Uterus (tissue), 2 donors: Measurements from ENCODE around the gene DOCK4.

Experiments used
- CTCF ChIP-seq, 4 experiments: fragments of 200-600 bp in 2 of 4; fragments of 450-650 bp in 2 of 4; sonication (generic) in 2 of 4; IDR thresholded peaks; one replicate each; pipeline ENCODE4 v1.5.1; 2016 to 2019; ENCODE audit warnings: antibody characterized with exemption in 4 of 4, mild to moderate bottlenecking in 2 of 4, moderate library complexity in 1 of 4
- POLR2A ChIP-seq, 2 donors: fragments of 450-650 bp; IDR thresholded peaks; one replicate each; pipeline ENCODE4 v1.6.1; 2016; ENCODE audit warnings: antibody characterized with exemption in 2 of 2, mild to moderate bottlenecking in 1 of 2, moderate library complexity in 1 of 2

- TF ChIP-seq CTCF (IDR thresholded peaks at IDR 0.05) (no peak), POLR2A (IDR thresholded peaks at IDR 0.05) (no peak)
Measured at GRCh38 chr7:111858331-111858730, 347.9 kb downstream of the DOCK4 start.
